Naive thymus-derived CD4-positive, alpha-beta T cell (primary cell): Measurements from ENCODE around the gene MCM5. TPM values are rescaled to one million over a fixed set of nuclear protein-coding genes. Genes with fewer than 3 reads are reported as not detected.
A peak's percentile ranks its signal among the peaks of the same experiment; 100 is the strongest.
"Not testable (repeated sequence)": the region's sequence is repeated elsewhere in the genome, so short reads cannot be mapped to it uniquely, and the experiment has no call there.

ENCODE experiments used
- ATAC-seq: fragments of 150-1000 bp; cut with Tn5 transposase; 2 replicates; pipeline ENCODE4 v1.10.0; 2021; ENCODE audit warnings: mild to moderate bottlenecking, moderate library complexity
- CTCF ChIA-PET: fragments of 350-600 bp; sonication (Branson Sonifier 250); formaldehyde crosslinking; loops from one replicate; lab custom pipeline; 2021; ENCODE audit warnings: antibody characterized with exemption; lab: Charles Lee
- POLR2A ChIA-PET: fragments of 350-600 bp; sonication (Branson Sonifier 250); formaldehyde crosslinking; loops from one replicate; lab custom pipeline; 2021; ENCODE audit warnings: antibody characterized with exemption, inconsistent platforms; lab: Charles Lee
- DNase-seq, 9 donors: peaks; one replicate each; pipeline versions ENCODE4 v3.0.0 to v3.0.0-alpha.2; 2020 to 2022; ENCODE audit warnings: mixed read lengths in 1 of 9
- H3K27ac ChIP-seq: one replicate; pipeline ENCODE4 v1.7.0; 2013; ENCODE audit warnings: mild to moderate bottlenecking, low read depth, low read length, moderate library complexity
- H3K27me3 ChIP-seq, 2 donors: one replicate each; pipeline ENCODE4 v1.7.0; 2013; ENCODE audit warnings: low read length in 2 of 2, mild to moderate bottlenecking in 2 of 2, moderate library complexity in 2 of 2; ENCODE audit not compliant: control insufficient read depth in 2 of 2, insufficient read depth in 2 of 2
- H3K36me3 ChIP-seq, 3 experiments: 1 replicate in 2 of 3; 2 replicates in 1 of 3; pipeline ENCODE4 v1.7.0; 2013; ENCODE audit warnings: low read length in 3 of 3, mild to moderate bottlenecking in 3 of 3, moderate library complexity in 1 of 3; ENCODE audit not compliant: insufficient read depth in 3 of 3, control insufficient read depth in 2 of 3
- H3K4me1 ChIP-seq, 2 donors: one replicate each; pipeline ENCODE4 v1.7.0; 2013; ENCODE audit warnings: low read length in 2 of 2, mild to moderate bottlenecking in 2 of 2, moderate library complexity in 1 of 2; ENCODE audit not compliant: control insufficient read depth in 2 of 2, insufficient read depth in 2 of 2
- H3K4me3 ChIP-seq: 2 replicates; pipeline ENCODE4 v1.7.0; 2013; ENCODE audit warnings: mild to moderate bottlenecking, low read length
- H3K9me3 ChIP-seq, 3 experiments: 1 replicate in 2 of 3; 2 replicates in 1 of 3; pipeline ENCODE4 v1.7.0; 2013; ENCODE audit warnings: low read length in 3 of 3; ENCODE audit not compliant: control insufficient read depth in 2 of 3
- H3K27ac Mint-ChIP-seq, 9 donors: one replicate each; pipeline ENCODE4 v1.8.0; 2020 to 2022; ENCODE audit warnings: mixed read lengths in 9 of 9, mild to moderate bottlenecking in 8 of 9, moderate library complexity in 5 of 9, inconsistent platforms in 2 of 9
- H3K27me3 Mint-ChIP-seq, 5 donors: one replicate each; pipeline ENCODE4 v1.8.0; 2021 to 2022; ENCODE audit warnings: mixed read lengths in 5 of 5, mild to moderate bottlenecking in 1 of 5
- H3K36me3 Mint-ChIP-seq, 5 donors: one replicate each; pipeline ENCODE4 v1.8.0; 2020 to 2022; ENCODE audit warnings: mixed read lengths in 5 of 5, mild to moderate bottlenecking in 3 of 5, inconsistent platforms in 1 of 5
- H3K4me1 Mint-ChIP-seq, 7 donors: one replicate each; pipeline ENCODE4 v1.8.0; 2020 to 2022; ENCODE audit warnings: mixed read lengths in 7 of 7, mild to moderate bottlenecking in 3 of 7, inconsistent platforms in 1 of 7
- H3K4me3 Mint-ChIP-seq, 10 donors: one replicate each; pipeline ENCODE4 v1.8.0; 2020 to 2022; ENCODE audit warnings: mild to moderate bottlenecking in 10 of 10, mixed read lengths in 10 of 10, moderate library complexity in 6 of 10, inconsistent platforms in 2 of 10
- H3K9me3 Mint-ChIP-seq, 11 donors: one replicate each; pipeline ENCODE4 v1.8.0; 2020 to 2022; ENCODE audit warnings: mixed read lengths in 11 of 11, mild to moderate bottlenecking in 4 of 11, inconsistent platforms in 1 of 11, moderate library complexity in 1 of 11
- intact Hi-C, 2 donors: fragments of 100-400 bp; cut with micrococcal nuclease; formaldehyde crosslinking; loops; one replicate each; pipeline ENCODE4 v1.15.1; 2023
- polyA plus RNA-seq, 2 donors: library from polyadenylated mRNA; unstranded; fragments of 300-500 nt; fragmentation: Illumina TruSeq; gene quantifications; one replicate each; pipeline ENCODE4 v1.2.3, GENCODE V29; 2021
- total RNA-seq, 6 experiments: library from RNA in 5 of 6; stranded (reverse) in 5 of 6; gene quantifications; 1 replicate in 5 of 6; 2 replicates in 1 of 6; pipeline ENCODE4 v1.2.3 and lab custom pipeline; 2021 to 2026

Gene MCM5
- total and polyA plus RNA-seq, 7 experiments from 2014 or later: 19.7 to 208 (median 37.3) TPM

- intact Hi-C loops: loop anchor here in 1 of 2 donors (10.0 kb wide), 1 partner anchor 53 kb away; no protein-coding TSS in a partner anchor
- DNase-seq: no peak
- ATAC-seq: no peak
- Mint-ChIP-seq H3K36me3 (no peaks in the 10 kb centered on the region), H3K4me1 (peaks cover 0 to 5% (median 0%) of the 10 kb centered on the region in 7 donors), H3K4me3 (no peak overlapping the region), H3K27me3 (peaks cover 2 to 17% (median 10%) of the 10 kb centered on the region in 5 donors), H3K27ac (no peak overlapping the region), H3K9me3 (peaks cover 0 to 2% (median 0%) of the 10 kb centered on the region in 11 donors)
- no peak overlapping the region for H3K27ac ChIP-seq
- H3K9me3 ChIP-seq: no peaks in the 10 kb centered on the region
- H3K4me3 ChIP-seq: no peak overlapping the region
- no peaks in the 10 kb centered on the region for H3K36me3 ChIP-seq
- no peaks in the 10 kb centered on the region for H3K27me3 ChIP-seq
- peaks cover under 1% of the 10 kb centered on the region in 2 donors for H3K4me1 ChIP-seq
- ChIA-PET CTCF (no interaction called here), POLR2A (no interaction called here)
Measured at GRCh38 chr22:35357883-35358621, 41.9 kb upstream of the MCM5 start.

- DNase-seq (no peak), ATAC-seq (no peak)
- Histone ChIP-seq H3K36me3 (no peaks in the 10 kb centered on the region), H3K4me3 (no peak overlapping the region), H3K27me3 (no peaks in the 10 kb centered on the region), H3K27ac (no peak overlapping the region), H3K4me1 (no peaks in the 10 kb centered on the region), H3K9me3 (no peaks in the 10 kb centered on the region)
- H3K9me3 Mint-ChIP-seq: peaks cover 0 to 2% (median 0%) of the 10 kb centered on the region in 11 donors
- POLR2A ChIA-PET: no interaction called here
- no peaks in the 10 kb centered on the region for H3K36me3 Mint-ChIP-seq
- no peak overlapping the region for H3K4me3 Mint-ChIP-seq
- intact Hi-C loops: loop anchor here in 1 of 2 donors (10.0 kb wide), 1 partner anchor 55 kb away; no protein-coding TSS in a partner anchor
- CTCF ChIA-PET: interaction anchor here (0.6 to 0.7 kb wide), 2 partner anchors 84 to 204 kb away, joined by 3 read pairs; no protein-coding TSS in a partner anchor
- peaks cover 2 to 17% (median 10%) of the 10 kb centered on the region in 5 donors for H3K27me3 Mint-ChIP-seq
- no peak overlapping the region for H3K27ac Mint-ChIP-seq
- peaks cover 0 to 4% (median 0%) of the 10 kb centered on the region in 7 donors for H3K4me1 Mint-ChIP-seq
Measured at GRCh38 chr22:35359380-35360065, 40.4 kb upstream of the MCM5 start.

GRCh38 chr22:35361001-35361558 lies 38.9 kb upstream of the MCM5 start:
- POLR2A ChIA-PET: no interaction called here

GRCh38 chr22:35363566-35364086 lies 36.3 kb upstream of the MCM5 start:
- Mint-ChIP-seq H3K9me3 (no peaks in the 10 kb centered on the region), H3K4me1 (no peaks in the 10 kb centered on the region), H3K36me3 (no peaks in the 10 kb centered on the region), H3K27me3 (peaks cover 18 to 21% (median 21%) of the 10 kb centered on the region in 5 donors), H3K27ac (no peak overlapping the region), H3K4me3 (no peak overlapping the region)
- no peak overlapping the region for H3K27ac ChIP-seq
- ChIA-PET POLR2A (no interaction called here), CTCF (interaction anchor here (1.6 kb wide), 1 partner anchor 13 kb away, joined by 8 read pairs; no protein-coding TSS in a partner anchor)
- H3K4me3 ChIP-seq: no peak overlapping the region
- H3K36me3 ChIP-seq: no peaks in the 10 kb centered on the region
- intact Hi-C loops: no loop called here
- H3K4me1 ChIP-seq: no peaks in the 10 kb centered on the region
- DNase-seq (no peak), ATAC-seq (no peak)
- no peaks in the 10 kb centered on the region for H3K27me3 ChIP-seq
- no peaks in the 10 kb centered on the region for H3K9me3 ChIP-seq

More at GRCh38 chr22:35361001-35361558, 38.9 kb upstream of the MCM5 start:
- no peak overlapping the region for H3K27ac Mint-ChIP-seq
- Histone ChIP-seq H3K4me1 (no peaks in the 10 kb centered on the region), H3K36me3 (no peaks in the 10 kb centered on the region), H3K9me3 (no peaks in the 10 kb centered on the region), H3K27ac (no peak overlapping the region), H3K27me3 (no peaks in the 10 kb centered on the region), H3K4me3 (no peak overlapping the region)
- H3K4me3 Mint-ChIP-seq: no peak overlapping the region
- H3K9me3 Mint-ChIP-seq: peaks cover 0 to 2% (median 0%) of the 10 kb centered on the region in 11 donors
- CTCF ChIA-PET: interaction anchor here (0.5 to 1.0 kb wide), 3 partner anchors 10 to 1220 kb away, joined by 3 to 5 read pairs (median 3); no protein-coding TSS in a partner anchor
- ATAC-seq (no peak), DNase-seq (no peak)
- intact Hi-C loops: no loop called here
- H3K36me3 Mint-ChIP-seq: no peaks in the 10 kb centered on the region
- H3K27me3 Mint-ChIP-seq: peaks cover 9 to 17% (median 12%) of the 10 kb centered on the region in 5 donors
- no peaks in the 10 kb centered on the region for H3K4me1 Mint-ChIP-seq

GRCh38 chr22:35364230-35364629 lies 35.7 kb upstream of the MCM5 start:
- H3K27ac Mint-ChIP-seq, H3K27ac ChIP-seq, intact Hi-C loops, H3K4me3 Mint-ChIP-seq, POLR2A ChIA-PET, H3K36me3 Mint-ChIP-seq, H3K9me3 Mint-ChIP-seq, H3K27me3 ChIP-seq, DNase-seq, H3K4me3 ChIP-seq, H3K9me3 ChIP-seq, H3K4me1 ChIP-seq, H3K4me1 Mint-ChIP-seq, H3K36me3 ChIP-seq, CTCF ChIA-PET: not testable (repeated sequence)
- H3K27me3 Mint-ChIP-seq: peaks cover 22 to 27% (median 25%) of the 10 kb centered on the region in 5 donors
- ATAC-seq: peak; percentile 76

GRCh38 chr22:35367331-35367886 lies 32.5 kb upstream of the MCM5 start:
- H3K27ac ChIP-seq: no peak overlapping the region
- no peaks in the 10 kb centered on the region for H3K36me3 ChIP-seq
- Mint-ChIP-seq H3K9me3 (peaks cover 0 to 2% (median 0%) of the 10 kb centered on the region in 11 donors), H3K4me1 (peaks cover 0 to 11% (median 5%) of the 10 kb centered on the region in 7 donors), H3K36me3 (no peaks in the 10 kb centered on the region), H3K27ac (peak overlapping the region in 1 of 9 donors; percentile 48), H3K27me3 (peaks cover 17 to 31% (median 25%) of the 10 kb centered on the region in 5 donors), H3K4me3 (no peak overlapping the region)
- peak; percentile 70 for ATAC-seq
- no peak for DNase-seq
- ChIA-PET POLR2A (no interaction called here), CTCF (no interaction called here)
- intact Hi-C loops: no loop called here
- no peak overlapping the region for H3K4me3 ChIP-seq
- H3K4me1 ChIP-seq: no peaks in the 10 kb centered on the region
- H3K27me3 ChIP-seq: no peaks in the 10 kb centered on the region
- H3K9me3 ChIP-seq: no peaks in the 10 kb centered on the region
